ENCODE data around the gene MSN.

GRCh38 chrX:65740909-65741308 is 73.5 kb downstream of the MSN start:
- TF ChIP-seq CTCF (tag by site-specific recombination; IDR thresholded peaks at IDR 0.05) = no peak
- no peak for TF ChIP-seq ZIC2 (tag by site-specific recombination; IDR thresholded peaks at IDR 0.05)
- no peak for TF ChIP-seq ZNF24 (tag by site-specific recombination; IDR thresholded peaks at IDR 0.05)
- no peak for TF ChIP-seq ZNF785 (tag by site-specific recombination; IDR thresholded peaks at IDR 0.05)
- no peak for TF ChIP-seq GLIS1 (tag by site-specific recombination; IDR thresholded peaks at IDR 0.05)
- TF ChIP-seq PBX3 (CRISPR knock-in tag; IDR thresholded peaks at IDR 0.05) = no peak
